B cell (primary cell): ENCODE results near the gene HINFP. TPM values are rescaled to one million over a fixed set of nuclear protein-coding genes. Genes with fewer than 3 reads are reported as not detected.

Experiments
- ATAC-seq: fragments of 200-7000 bp; cut with Tn5 transposase; one replicate; pipeline ENCODE4 v1.10.0; 2021; ENCODE audit warnings: low read depth, mild to moderate bottlenecking, moderate number of reproducible peaks, moderate library complexity
- CTCF ChIA-PET: fragments of 350-600 bp; sonication (Branson Sonifier 250); formaldehyde crosslinking; loops from one replicate; lab custom pipeline; 2021; ENCODE audit warnings: antibody characterized with exemption, inconsistent platforms; lab: Charles Lee
- POLR2A ChIA-PET: fragments of 350-600 bp; sonication (Branson Sonifier 250); formaldehyde crosslinking; loops from one replicate; lab custom pipeline; 2021; ENCODE audit warnings: antibody characterized with exemption; lab: Charles Lee
- DNase-seq: peaks from one replicate; pipeline ENCODE4 v3.0.0; 2013
- H2AFZ ChIP-seq: 2 replicates; pipeline ENCODE4 v1.6.1; 2012; ENCODE audit warnings: mild to moderate bottlenecking, low read depth, low read length; ENCODE audit not compliant: insufficient read depth, poor library complexity, severe bottlenecking
- H3K27ac ChIP-seq, 2 donors: 1 replicate in 1 of 2; 2 replicates in 1 of 2; pipeline ENCODE4 v1.5.1; 2012 to 2013; ENCODE audit warnings: low read length in 2 of 2, mild to moderate bottlenecking in 2 of 2, moderate library complexity in 1 of 2
- H3K27me3 ChIP-seq, 4 experiments: fragments of 200-600 bp in 1 of 4; sonication (generic) in 1 of 4; replicated peaks in 1 of 4; 1 replicate in 2 of 4; 2 replicates in 2 of 4; pipeline versions ENCODE4 v1.6.1 to v1.7.0; 2013 to 2016; ENCODE audit warnings: low read length in 3 of 4, mild to moderate bottlenecking in 2 of 4, mixed read lengths in 1 of 4, moderate library complexity in 1 of 4; ENCODE audit not compliant: insufficient read depth in 4 of 4, control insufficient read depth in 3 of 4; ENCODE audit errors: control extremely low read depth in 1 of 4
- H3K36me3 ChIP-seq, 2 experiments: replicated peaks in 1 of 2; 1 replicate in 1 of 2; 2 replicates in 1 of 2; pipeline versions ENCODE4 v1.6.1 to v1.7.1; 2013; ENCODE audit warnings: low read length in 1 of 2; ENCODE audit not compliant: insufficient read depth in 2 of 2, control insufficient read depth in 1 of 2; ENCODE audit errors: control extremely low read depth in 1 of 2, extremely low read depth in 1 of 2
- H3K4me1 ChIP-seq, 2 donors: fragments of 200-600 bp in 1 of 2; sonication (generic) in 1 of 2; 1 replicate in 1 of 2; 2 replicates in 1 of 2; pipeline versions ENCODE4 v1.5.1 to v1.6.1; 2013 to 2017; ENCODE audit warnings: low read length in 2 of 2; ENCODE audit not compliant: control insufficient read depth in 2 of 2, insufficient read depth in 2 of 2
- H3K4me2 ChIP-seq: replicated peaks from 2 replicates; pipeline ENCODE3; 2012; ENCODE audit warnings: mild to moderate bottlenecking, low read depth, low read length; ENCODE audit not compliant: poor library complexity, severe bottlenecking
- H3K4me3 ChIP-seq, 5 experiments: fragments of 200-600 bp in 1 of 5; sonication (generic) in 1 of 5; 1 replicate in 3 of 5; 2 replicates in 2 of 5; pipeline versions ENCODE4 v1.5.1 to v1.7.0; 2011 to 2016; ENCODE audit warnings: low read length in 4 of 5, mild to moderate bottlenecking in 4 of 5, low read depth in 2 of 5, control low read depth in 1 of 5, moderate library complexity in 1 of 5; ENCODE audit not compliant: insufficient read depth in 1 of 5; ENCODE audit errors: control extremely low read depth in 1 of 5, extremely low read depth in 1 of 5
- H3K79me2 ChIP-seq: fragments of 200-600 bp; sonication (generic); one replicate; pipeline ENCODE4 v1.6.0; 2016; ENCODE audit warnings: low read length; ENCODE audit not compliant: control insufficient read depth, insufficient read depth
- H3K9ac ChIP-seq: fragments of 200-600 bp; sonication (generic); 2 replicates; pipeline ENCODE4 v1.6.1; 2017; ENCODE audit warnings: mild to moderate bottlenecking, low read length, moderate library complexity
- H3K9me3 ChIP-seq, 3 donors: one replicate each; pipeline versions ENCODE4 v1.6.1 to v1.7.1; 2013; ENCODE audit warnings: low read length in 2 of 3; ENCODE audit not compliant: control insufficient read depth in 2 of 3, insufficient read depth in 1 of 3; ENCODE audit errors: control extremely low read depth in 1 of 3
- H4K20me1 ChIP-seq: 2 replicates; pipeline ENCODE4 v1.6.0; 2012; ENCODE audit warnings: mild to moderate bottlenecking, low read length; ENCODE audit not compliant: insufficient read depth, control insufficient read depth, poor library complexity, severe bottlenecking
- H3K27ac Mint-ChIP-seq: one replicate; pipeline ENCODE4 v1.8.0; 2021; ENCODE audit warnings: mixed read lengths
- H3K27me3 Mint-ChIP-seq: one replicate; pipeline ENCODE4 v1.8.0; 2021; ENCODE audit warnings: mixed read lengths
- H3K4me1 Mint-ChIP-seq: one replicate; pipeline ENCODE4 v1.8.0; 2021; ENCODE audit warnings: mixed read lengths
- H3K4me3 Mint-ChIP-seq: one replicate; pipeline ENCODE4 v1.8.0; 2021; ENCODE audit warnings: mixed read lengths
- H3K9me3 Mint-ChIP-seq: one replicate; pipeline ENCODE4 v1.8.0; 2022; ENCODE audit warnings: mixed read lengths; ENCODE audit not compliant: insufficient read depth
- CTCF ChIP-seq: fragments of 200-600 bp; IDR thresholded peaks from one replicate; pipeline ENCODE4 v1.8.0; 2022; ENCODE audit warnings: antibody characterized with exemption, mild to moderate bottlenecking
- EZH2 ChIP-seq: IDR thresholded peaks from 2 replicates; pipeline ENCODE4 v1.6.1; 2012; ENCODE audit warnings: borderline replicate concordance, low read depth, mild to moderate bottlenecking, moderate library complexity, low read length; ENCODE audit not compliant: insufficient read depth, poor library complexity, severe bottlenecking
- WGBS: methylation state at CpG from one replicate; pipeline ENCODE4 v1.1.5; 2013; ENCODE audit warnings: missing lambda C conversion rate; ENCODE audit not compliant: insufficient coverage; 5-methylcytosine and 5-hydroxymethylcytosine counted together
- intact Hi-C: fragments of 100-400 bp; cut with micrococcal nuclease; formaldehyde crosslinking; loops from one replicate; pipeline ENCODE4 v1.10.0; 2022
- polyA plus RNA-seq: library from polyadenylated mRNA; depleted of rRNA; stranded (reverse); fragments of >200 nt; gene quantifications from 2 replicates; pipeline ENCODE4 v1.2.3, GENCODE V29; 2012
- total RNA-seq, 2 donors: library from RNA; stranded (reverse); fragments of 120-200 nt in 1 of 2; gene quantifications; 1 replicate in 1 of 2; 2 replicates in 1 of 2; pipeline versions ENCODE4 v1.2.3 to v1.2.4, GENCODE V29; 2013 to 2022

HINFP gene
- total and polyA plus RNA-seq, 2 donors (not counting 1 experiment from before 2014, with no cell fraction given) = 60.6 to 78.7 TPM

GRCh38 chr11:119169282-119169719, 47.9 kb downstream of the HINFP start:
- Histone ChIP-seq H3K4me3 (peak overlapping the region; percentile 56 to 80 (median 68)), H3K36me3 (no peaks in the 10 kb centered on the region), H3K79me2 (no peaks in the 10 kb centered on the region), H3K9ac (peak overlapping the region; percentile 80), H2AFZ (peak overlapping the region; percentile 98), H4K20me1 (no peaks in the 10 kb centered on the region), H3K27me3 (no peaks in the 10 kb centered on the region), H3K4me2 (peak overlapping the region; percentile 87), H3K9me3 (no peaks in the 10 kb centered on the region), H3K27ac (peak overlapping the region in 1 of 2 donors; percentile 65), H3K4me1 (peaks cover 5 to 12% of the 10 kb centered on the region in 2 donors)
- ChIA-PET POLR2A (interaction anchor here (0.6 to 1.1 kb wide), 3 partner anchors 47 to 286 kb away, joined by 3 to 6 read pairs (median 5); partner anchors contain the start of genes CXCR5 and HINFP), CTCF (interaction anchor here (0.7 to 1.7 kb wide), 19 partner anchors 9 to 169 kb away, joined by 3 to 25 read pairs (median 4); partner anchors contain the start of genes ABCG4, CBL, DPAGT1 and NHERF4)
- no peak for DNase-seq
- no peaks in the 10 kb centered on the region for H3K27me3 Mint-ChIP-seq
- no peaks in the 10 kb centered on the region for H3K9me3 Mint-ChIP-seq
- ATAC-seq = peak; percentile 12
- no peak for TF ChIP-seq CTCF
- TF ChIP-seq EZH2 = no peak
- peak overlapping the region; percentile 92 for H3K4me3 Mint-ChIP-seq
- peak overlapping the region; percentile 81 for H3K27ac Mint-ChIP-seq
- H3K4me1 Mint-ChIP-seq = peaks cover 4% of the 10 kb centered on the region
- intact Hi-C loops = loop anchor here (2.0 kb wide), 1 partner anchor 38 kb away; the partner anchor contains the start of gene CBL
- WGBS = 19% methylated on average over 15 of the region's 15 CpGs

DNA sequence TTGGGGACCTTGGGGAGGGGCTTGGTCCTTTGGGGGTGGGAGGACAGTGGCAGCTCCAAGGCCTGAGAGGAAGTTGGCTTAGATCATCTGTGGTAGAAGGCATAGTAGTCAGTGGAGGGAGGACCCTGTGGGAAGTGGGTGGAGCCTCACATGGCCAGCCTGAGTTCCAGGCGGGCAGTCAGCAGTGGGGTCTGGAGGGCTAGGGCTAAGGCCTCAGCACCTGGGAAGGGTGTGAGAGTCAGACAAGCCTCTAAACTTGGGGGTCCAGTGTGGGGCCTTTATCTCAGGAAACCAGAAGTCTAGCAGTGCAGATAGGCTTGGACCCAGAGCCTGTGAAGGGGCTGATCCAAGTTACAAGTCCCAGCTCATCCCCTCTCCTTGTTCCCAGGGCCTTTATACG, 51.1 kb downstream of the HINFP start:
- ChIA-PET CTCF (interaction anchor here (0.7 to 1.3 kb wide), 2 partner anchors 17 to 151 kb away, joined by 3 read pairs; no protein-coding TSS in a partner anchor), POLR2A (no interaction called here)
- Histone ChIP-seq H3K4me2 (no peak overlapping the region), H3K27me3 (no peaks in the 10 kb centered on the region), H3K4me3 (no peak overlapping the region), H3K79me2 (no peaks in the 10 kb centered on the region), H3K9me3 (no peaks in the 10 kb centered on the region), H4K20me1 (no peaks in the 10 kb centered on the region), H3K9ac (no peak overlapping the region), H3K36me3 (peaks cover 0 to 5% of the 10 kb centered on the region in 2 experiments), H3K27ac (no peak overlapping the region), H2AFZ (no peak overlapping the region), H3K4me1 (peaks cover 5 to 12% of the 10 kb centered on the region in 2 donors)
- H3K4me3 Mint-ChIP-seq = no peak overlapping the region
- DNase-seq (no peak), ATAC-seq (no peak)
- 89% methylated on average over 1 of the region's 2 CpGs for WGBS
- no peaks in the 10 kb centered on the region for H3K9me3 Mint-ChIP-seq
- intact Hi-C loops = no loop called here
- no peak for TF ChIP-seq EZH2
- TF ChIP-seq CTCF = no peak
- no peak overlapping the region for H3K27ac Mint-ChIP-seq
- H3K4me1 Mint-ChIP-seq = peaks cover 4% of the 10 kb centered on the region
- H3K27me3 Mint-ChIP-seq = no peaks in the 10 kb centered on the region
